Endothelial cell of umbilical vein (primary cell): ENCODE measurements around the gene KPTN.

ENCODE experiments used
- JUN ChIP-seq: IDR thresholded peaks from 2 replicates; pipeline ENCODE4 v1.6.1; 2011; ENCODE audit warnings: borderline replicate concordance, low read depth; ENCODE audit not compliant: insufficient read length, insufficient read depth
- MYC ChIP-seq: IDR thresholded peaks from one replicate; pipeline ENCODE4 v1.6.1; 2011; ENCODE audit warnings: mild to moderate bottlenecking, low read depth, low read length
- POLR2A ChIP-seq: IDR thresholded peaks from 2 replicates; pipeline ENCODE4 v1.6.1; 2012; ENCODE audit warnings: low read depth, mild to moderate bottlenecking, control low read depth, low read length
- POLR2AphosphoS5 ChIP-seq: IDR thresholded peaks from 2 replicates; pipeline ENCODE4 v1.6.1; 2012; ENCODE audit warnings: low read depth, mild to moderate bottlenecking, control low read depth, low read length, moderate library complexity; ENCODE audit not compliant: insufficient read depth
- TF ChIP-seq, protein P1 (sequence below), 2 donors: IDR thresholded peaks; 1 replicate in 1 of 2; 2 replicates in 1 of 2; pipeline ENCODE4 v1.5.1; 2011; ENCODE audit warnings: low read length in 2 of 2, mild to moderate bottlenecking in 2 of 2, moderate library complexity in 2 of 2, control low read depth in 1 of 2, inconsistent platforms in 1 of 2, low read depth in 1 of 2; ENCODE audit not compliant: insufficient read depth in 1 of 2; ENCODE audit errors: extremely low read depth in 1 of 2

DNA sequence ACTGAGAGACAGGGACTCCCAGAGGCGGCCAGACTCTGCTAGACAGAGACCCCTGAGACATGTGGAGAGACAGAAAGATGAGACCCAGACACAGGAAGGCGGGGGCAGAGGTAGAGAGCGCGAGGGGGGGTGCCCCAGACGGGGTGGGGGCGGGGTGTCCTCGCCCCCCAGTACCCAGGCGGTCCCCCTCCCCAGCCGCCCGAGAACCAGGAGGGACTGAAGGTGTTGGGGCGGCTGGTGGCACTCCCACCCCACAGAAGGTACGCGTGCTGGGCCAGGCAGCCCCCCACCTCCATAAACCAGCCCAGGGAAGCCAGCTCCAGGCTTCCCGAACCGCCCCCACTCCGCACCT lies 12.7 kb downstream of the KPTN start:
- TF ChIP-seq, protein P1, sequence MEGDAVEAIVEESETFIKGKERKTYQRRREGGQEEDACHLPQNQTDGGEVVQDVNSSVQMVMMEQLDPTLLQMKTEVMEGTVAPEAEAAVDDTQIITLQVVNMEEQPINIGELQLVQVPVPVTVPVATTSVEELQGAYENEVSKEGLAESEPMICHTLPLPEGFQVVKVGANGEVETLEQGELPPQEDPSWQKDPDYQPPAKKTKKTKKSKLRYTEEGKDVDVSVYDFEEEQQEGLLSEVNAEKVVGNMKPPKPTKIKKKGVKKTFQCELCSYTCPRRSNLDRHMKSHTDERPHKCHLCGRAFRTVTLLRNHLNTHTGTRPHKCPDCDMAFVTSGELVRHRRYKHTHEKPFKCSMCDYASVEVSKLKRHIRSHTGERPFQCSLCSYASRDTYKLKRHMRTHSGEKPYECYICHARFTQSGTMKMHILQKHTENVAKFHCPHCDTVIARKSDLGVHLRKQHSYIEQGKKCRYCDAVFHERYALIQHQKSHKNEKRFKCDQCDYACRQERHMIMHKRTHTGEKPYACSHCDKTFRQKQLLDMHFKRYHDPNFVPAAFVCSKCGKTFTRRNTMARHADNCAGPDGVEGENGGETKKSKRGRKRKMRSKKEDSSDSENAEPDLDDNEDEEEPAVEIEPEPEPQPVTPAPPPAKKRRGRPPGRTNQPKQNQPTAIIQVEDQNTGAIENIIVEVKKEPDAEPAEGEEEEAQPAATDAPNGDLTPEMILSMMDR (IDR thresholded peaks at IDR 0.05; ENCODE audit: extremely low read depth in 1 of 2, insufficient read depth in 1 of 2, low read depth in 1 of 2, low read length in 2 of 2), result no peak
- no peak for TF ChIP-seq JUN
- TF ChIP-seq POLR2A, result no peak
- no peak for TF ChIP-seq MYC
- no peak for TF ChIP-seq POLR2AphosphoS5
